Keratinocyte (primary cell): Measurements from ENCODE around the gene ZNF787.

Source experiments
- CTCF ChIP-seq, 3 experiments: IDR thresholded peaks in 1 of 3; conservative IDR thresholded peaks in 1 of 3; optimal IDR thresholded peaks in 1 of 3; 2 replicates in 2 of 3; 3 replicates in 1 of 3; pipeline versions ENCODE3 to v1.5.1; 2011; ENCODE audit warnings: low read length in 3 of 3, mild to moderate bottlenecking in 3 of 3, moderate library complexity in 2 of 3, control low read depth in 1 of 3, inconsistent platforms in 1 of 3; ENCODE audit not compliant: insufficient read depth in 2 of 3; ENCODE audit errors: extremely low read depth in 1 of 3
- EZH2 ChIP-seq: IDR thresholded peaks from one replicate; pipeline ENCODE4 v1.6.1; 2012; ENCODE audit warnings: inconsistent platforms, mild to moderate bottlenecking, low read length, moderate library complexity

GRCh38 chr19:56096665-56097064, 24.4 kb downstream of the ZNF787 start:
- TF ChIP-seq CTCF (optimal IDR thresholded peaks at IDR 0.05 in 1 of 3, IDR thresholded peaks at IDR 0.05 in 1 of 3, conservative IDR thresholded peaks at IDR 0.05 in 1 of 3; ENCODE audit: extremely low read depth in 1 of 3, insufficient read depth in 2 of 3, low read length in 3 of 3) (no peak), EZH2 (no peak)
